K562 (cell line): Measurements from ENCODE around the gene EWSR1. TPM values are rescaled to one million over a fixed set of nuclear protein-coding genes. Genes with fewer than 3 reads are reported as not detected.

Experiments
- ATF1 ChIP-seq, 2 experiments: fragments of 450-650 bp in 1 of 2; IDR thresholded peaks; 2 replicates each; pipeline ENCODE4 v1.6.1; 2016; ENCODE audit warnings: missing compliant biosample characterization in 1 of 2, missing genetic modification characterization in 1 of 2
- BCOR ChIP-seq: fragments of 450-650 bp; IDR thresholded peaks from 2 replicates; pipeline ENCODE4 v1.6.1; 2016
- ETV6 ChIP-seq, 3 experiments: fragments of 150-350 bp in 1 of 3; sonication (generic) in 1 of 3; formaldehyde crosslinking in 1 of 3; IDR thresholded peaks; 2 replicates each; pipeline versions ENCODE4 v1.6.1 to v1.8.0; 2014 to 2022; ENCODE audit warnings: borderline replicate concordance in 2 of 3, low read depth in 2 of 3, antibody characterized with exemption in 1 of 3, low read length in 1 of 3, mild to moderate bottlenecking in 1 of 3, missing genetic modification reagents in 1 of 3
- GABPB2 ChIP-seq: fragments of 250-450 bp; sonication (Bioruptor Pico); conservative IDR thresholded peaks from 2 replicates; pipeline ENCODE4 v1.5.1; 2021; ENCODE audit warnings: mild to moderate bottlenecking
- HNRNPUL1 ChIP-seq: fragments of 200-400 bp; formaldehyde crosslinking; IDR thresholded peaks from 2 replicates; pipeline ENCODE4 v1.6.1; 2017; ENCODE audit warnings: low read length
- MAZ ChIP-seq, 2 experiments: fragments of 450-650 bp in 1 of 2; sonication (generic) in 1 of 2; formaldehyde crosslinking; IDR thresholded peaks in 1 of 2; conservative IDR thresholded peaks in 1 of 2; 2 replicates each; pipeline versions ENCODE4 v1.4.0 to v1.5.0; 2020; ENCODE audit warnings: mild to moderate bottlenecking in 1 of 2, missing genetic modification reagents in 1 of 2
- MTA3 ChIP-seq: fragments of 450-650 bp; formaldehyde crosslinking; IDR thresholded peaks from 2 replicates; pipeline ENCODE4 v1.6.1; 2017; ENCODE audit warnings: mild to moderate bottlenecking, borderline replicate concordance
- NR2C1 ChIP-seq, 2 experiments: fragments of 450-650 bp; IDR thresholded peaks; 2 replicates each; pipeline ENCODE4 v1.6.1; 2017; ENCODE audit warnings: mild to moderate bottlenecking in 2 of 2, antibody characterized with exemption in 1 of 2, inconsistent platforms in 1 of 2, missing compliant biosample characterization in 1 of 2, missing genetic modification characterization in 1 of 2
- TCFL5 ChIP-seq: fragments of 250-450 bp; sonication (Bioruptor Pico); conservative IDR thresholded peaks from 2 replicates; pipeline ENCODE4 v1.6.1; 2021; ENCODE audit warnings: mild to moderate bottlenecking, moderate library complexity, matching md5 sums
- TEAD4 ChIP-seq, 2 experiments: sonication (generic) in 1 of 2; formaldehyde crosslinking in 1 of 2; IDR thresholded peaks; 2 replicates each; pipeline versions ENCODE4 v1.6.1 to v1.8.0; 2012 to 2022; ENCODE audit warnings: borderline replicate concordance in 1 of 2, inconsistent platforms in 1 of 2, low read length in 1 of 2, mild to moderate bottlenecking in 1 of 2, missing genetic modification reagents in 1 of 2
- TFE3 ChIP-seq: fragments of 450-650 bp; formaldehyde crosslinking; IDR thresholded peaks from 2 replicates; pipeline ENCODE4 v1.4.0; 2020; ENCODE audit warnings: mild to moderate bottlenecking, mixed read lengths
- YBX1 ChIP-seq: fragments of 450-650 bp; IDR thresholded peaks from 2 replicates; pipeline ENCODE4 v1.7.1; 2016; ENCODE audit warnings: mild to moderate bottlenecking
- ZNF174 ChIP-seq: fragments of 250-450 bp; sonication (Bioruptor Pico); IDR thresholded peaks from 2 replicates; pipeline ENCODE4 v1.4.0; 2020; ENCODE audit warnings: mild to moderate bottlenecking
- ZNF197 ChIP-seq: fragments of 200-800 bp; sonication (Bioruptor generic); IDR thresholded peaks from 2 replicates; pipeline ENCODE4 v1.6.1; 2016; ENCODE audit warnings: low read depth, missing genetic modification characterization, missing compliant biosample characterization
- ZNF780A ChIP-seq: fragments of 250-450 bp; sonication (Bioruptor Pico); IDR thresholded peaks from 2 replicates; pipeline ENCODE4 v1.5.0; 2021; ENCODE audit warnings: mild to moderate bottlenecking
- polyA plus RNA-seq, 8 experiments: library from polyadenylated mRNA; depleted of rRNA in 4 of 8; stranded (reverse) in 5 of 8; unstranded in 3 of 8; fragments of >200 nt; fragmentation: Nextera tagmentation in 2 of 8; fragmentation: Illumina TruSeq in 1 of 8; extraction: Ambion mirVana in 2 of 8; extraction: Trizol in 1 of 8; gene quantifications; 2 replicates each; pipeline versions ENCODE4 v1.2.1 to v1.2.3, GENCODE V29; 2011 to 2014; ENCODE audit warnings: inconsistent platforms in 1 of 8, missing spikeins in 1 of 8
- total RNA-seq, 7 experiments: library from RNA; depleted of rRNA in 6 of 7; stranded (reverse); fragments of >200 nt in 6 of 7; fragmentation: Illumina TruSeq in 2 of 7; extraction: Trizol in 2 of 7; gene quantifications; 2 replicates each; pipeline versions ENCODE4 v1.2.1 to v1.2.3, GENCODE V29; 2011 to 2021; ENCODE audit warnings: low replicate concordance in 1 of 7

EWSR1 gene
- total and polyA plus RNA-seq, 9 of the 15 experiments (the other 6 are each of a cell fraction or from before 2014, with no cell fraction given), result 83.3 to 450 (median 239) TPM

GRCh38 chr22:29277927-29278326, 9.9 kb downstream of the EWSR1 start (continued):
- no peak for TF ChIP-seq ZNF197 (CRISPR knock-in tag)
- no peak for TF ChIP-seq TFE3
- no peak for TF ChIP-seq GABPB2 (CRISPR knock-in tag)
- no peak for TF ChIP-seq YBX1
- TF ChIP-seq ZNF780A (CRISPR knock-in tag), result no peak
- no peak for TF ChIP-seq TCFL5 (CRISPR knock-in tag)
- no peak for TF ChIP-seq ATF1 (CRISPR knock-in tag; IDR thresholded peaks at IDR 0.05)
- no peak for TF ChIP-seq ATF1 (tag; IDR thresholded peaks at IDR 0.05)
- no peak for TF ChIP-seq NR2C1 (IDR thresholded peaks at IDR 0.05)
- no peak for TF ChIP-seq NR2C1 (tag; IDR thresholded peaks at IDR 0.05)
- TF ChIP-seq TEAD4 (IDR thresholded peaks at IDR 0.05; ENCODE audit: low read length), result no peak
- TF ChIP-seq TEAD4 (CRISPR knock-in tag; IDR thresholded peaks at IDR 0.05; ENCODE audit: borderline replicate concordance), result no peak
- TF ChIP-seq HNRNPUL1, result no peak
- no peak for TF ChIP-seq ZNF174
- TF ChIP-seq BCOR, result no peak
- TF ChIP-seq MTA3, result no peak
- no peak for TF ChIP-seq MAZ (CRISPR knock-in tag; conservative IDR thresholded peaks at IDR 0.05 in 1 of 2, IDR thresholded peaks at IDR 0.05 in 1 of 2)
- no peak for TF ChIP-seq ETV6 (IDR thresholded peaks at IDR 0.05; ENCODE audit: borderline replicate concordance in 1 of 2, low read depth in 2 of 2, low read length in 1 of 2)
- no peak for TF ChIP-seq ETV6 (CRISPR knock-in tag; IDR thresholded peaks at IDR 0.05; ENCODE audit: borderline replicate concordance)
